ENCODE data around the gene PPP1R10. TPM values are rescaled to one million over a fixed set of nuclear protein-coding genes. Genes with fewer than 3 reads are reported as not detected.
"Not testable (repeated sequence)": the region's sequence is repeated elsewhere in the genome, so short reads cannot be mapped to it uniquely, and the experiment has no call there.

Gene PPP1R10
- 27.0 and 29.5 TPM in 2 replicates for total RNA-seq (2014; rRNA removed; shearing (Covaris generic))
- polyA plus RNA-seq (2015; cell fraction: cytosol; rRNA removed), result 16.5 and 17.4 TPM in 2 replicates
- 58.4 and 62.3 TPM in 2 replicates for polyA plus RNA-seq (2015; cell fraction: nucleus; rRNA removed)

DNA sequence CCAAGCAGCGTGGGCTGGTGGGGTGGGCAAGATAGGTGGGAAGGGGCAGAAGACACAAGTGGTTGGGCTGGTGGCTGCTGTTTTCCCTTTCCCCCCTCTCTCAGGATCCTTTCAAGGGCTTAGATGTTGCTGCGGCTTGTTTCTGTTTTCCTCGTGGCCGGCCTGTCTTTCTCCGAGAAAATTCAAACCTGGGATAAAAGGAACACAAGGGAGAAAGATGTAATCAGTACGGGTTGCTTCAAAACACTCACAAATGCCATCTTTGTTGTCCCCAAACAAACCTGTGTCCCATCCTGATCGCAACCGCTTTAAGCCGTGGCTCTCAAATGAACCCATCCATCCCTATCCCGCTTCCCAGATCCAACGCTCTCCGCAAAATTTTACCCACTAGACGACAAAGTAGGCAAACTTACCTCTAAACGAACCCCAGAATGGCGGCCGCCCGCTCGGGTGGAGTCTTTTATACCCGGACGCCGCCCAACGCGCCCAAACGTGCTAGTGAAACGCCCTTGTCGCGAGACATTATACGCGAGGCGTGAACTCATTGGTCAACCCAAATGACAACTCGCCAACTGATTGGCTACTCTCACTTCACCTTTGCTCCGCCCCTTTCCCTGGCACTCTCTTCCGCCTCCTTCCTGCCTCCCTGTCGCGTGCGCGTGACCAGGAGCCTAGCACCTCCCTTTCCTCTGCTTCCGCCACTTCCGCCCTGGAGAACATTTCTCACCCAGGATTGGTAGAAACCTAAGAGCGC lies at the start of gene PPP1R10:
Gene PPP1R10, minus strand, starts transcription at position 433 of the 754 bp plus-strand sequence. CDS start 7,299 bp downstream, outside the sequence.
- peak; percentile 100 for DNase-seq (ENCODE audit: low read depth)

GRCh38 chr6:30666300-30666699 lies 49.3 kb upstream of the PPP1R10 start:
- DNase-seq (ENCODE audit: low read depth), result peak; percentile 34

- no peak for DNase-seq (ENCODE audit: low read depth)
These were observed 48.1 kb upstream of the PPP1R10 start for GRCh38 chr6:30664994-30665767.

DNA sequence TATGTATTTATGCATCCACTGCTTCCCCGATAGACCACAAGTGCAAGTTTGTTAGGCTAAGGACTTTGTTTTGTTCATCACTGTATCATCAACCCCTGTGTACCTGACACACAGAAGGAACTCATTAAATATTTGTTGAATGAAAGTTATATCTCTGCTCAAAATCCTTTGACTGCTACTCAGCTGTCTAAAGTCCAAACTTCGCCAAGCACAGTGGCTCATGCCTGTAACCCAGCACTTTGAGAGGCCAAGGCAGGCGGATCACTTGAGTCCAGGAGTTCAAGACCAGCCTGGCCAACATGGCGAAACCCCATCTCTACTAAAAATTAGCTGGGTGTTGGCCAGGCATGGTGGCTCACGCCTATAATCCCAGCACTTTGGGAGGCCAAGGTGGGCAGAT lies 40.9 kb upstream of the PPP1R10 start:
- not testable (repeated sequence) for DNase-seq (ENCODE audit: low read depth)

- DNase-seq (ENCODE audit: low read depth), result no peak
These were observed 40.4 kb upstream of the PPP1R10 start for GRCh38 chr6:30657454-30657853.

- DNase-seq (ENCODE audit: low read depth), result no peak
These were observed 39.5 kb upstream of the PPP1R10 start for GRCh38 chr6:30656513-30656912.

- no peak for DNase-seq (ENCODE audit: low read depth)
These were observed 38.7 kb upstream of the PPP1R10 start for GRCh38 chr6:30655743-30656094.

DNA sequence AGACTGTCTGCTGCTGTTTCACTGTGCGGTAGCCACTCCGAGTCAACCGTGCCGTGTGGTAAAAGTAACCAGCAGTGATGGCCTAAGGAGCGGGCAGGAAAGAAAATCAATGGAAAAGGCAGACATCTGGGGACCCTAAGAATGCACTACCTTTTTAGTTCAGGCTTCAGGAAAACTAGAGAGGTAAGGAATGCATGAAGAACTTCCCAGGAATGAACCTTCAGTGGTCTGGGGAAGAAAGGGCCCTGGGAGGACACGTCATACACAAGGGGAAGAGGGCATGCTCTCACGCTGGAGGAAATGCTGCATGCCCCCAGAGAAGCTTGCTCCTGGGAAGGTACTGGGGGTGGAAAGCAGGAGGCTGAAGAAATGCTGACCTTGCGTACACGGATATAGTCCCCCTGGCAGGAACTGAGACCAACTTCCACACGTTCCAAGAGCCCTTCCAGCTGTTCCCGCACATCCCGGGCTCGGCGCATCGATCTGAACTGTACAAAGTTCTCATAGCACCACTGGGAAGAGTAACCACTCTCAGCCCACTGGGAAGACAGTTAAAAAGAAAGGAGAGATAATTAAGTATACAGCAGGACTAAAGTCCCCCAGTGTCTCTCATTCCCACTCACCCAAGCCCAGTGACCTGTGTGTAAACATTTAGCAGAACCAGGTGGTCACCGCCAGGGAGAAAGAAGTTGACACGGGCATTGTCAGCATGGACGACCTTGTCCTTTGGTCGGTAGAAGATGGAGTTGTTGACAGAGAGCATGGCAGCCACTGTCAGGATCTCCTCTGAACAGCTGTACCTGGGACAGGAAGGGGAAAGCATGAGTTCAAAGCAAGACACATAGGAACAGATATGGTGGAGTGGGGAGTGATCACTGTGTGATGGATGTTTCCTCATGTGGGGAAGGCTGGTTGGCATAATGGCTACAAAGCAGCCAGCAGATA lies 38.0 kb upstream of the PPP1R10 start:
- no peak for DNase-seq (ENCODE audit: low read depth)

DNA sequence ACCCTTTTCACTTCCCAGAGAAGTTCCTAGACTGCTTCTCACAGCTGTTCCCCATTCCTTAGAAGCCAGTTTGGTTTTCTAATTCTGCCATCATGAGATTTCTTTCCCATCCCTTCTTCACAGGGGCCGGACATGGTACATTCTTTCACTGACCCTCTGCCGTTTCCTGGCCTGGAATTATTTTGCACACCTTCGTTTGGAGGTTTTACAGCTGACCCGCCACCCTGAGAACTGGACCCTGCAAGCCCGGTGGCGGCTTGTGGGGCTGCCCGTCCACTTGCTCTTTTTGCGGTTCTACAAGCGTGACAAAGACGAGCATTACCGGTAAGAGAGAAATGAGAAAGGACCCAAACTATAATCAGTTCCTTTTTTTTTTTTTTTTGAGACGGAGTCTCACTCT lies 34.1 kb upstream of the PPP1R10 start:
- DNase-seq (ENCODE audit: low read depth), result no peak

- peak; percentile 67 for DNase-seq (ENCODE audit: low read depth)
These were observed 30.4 kb upstream of the PPP1R10 start for GRCh38 chr6:30647242-30648116.

DNA sequence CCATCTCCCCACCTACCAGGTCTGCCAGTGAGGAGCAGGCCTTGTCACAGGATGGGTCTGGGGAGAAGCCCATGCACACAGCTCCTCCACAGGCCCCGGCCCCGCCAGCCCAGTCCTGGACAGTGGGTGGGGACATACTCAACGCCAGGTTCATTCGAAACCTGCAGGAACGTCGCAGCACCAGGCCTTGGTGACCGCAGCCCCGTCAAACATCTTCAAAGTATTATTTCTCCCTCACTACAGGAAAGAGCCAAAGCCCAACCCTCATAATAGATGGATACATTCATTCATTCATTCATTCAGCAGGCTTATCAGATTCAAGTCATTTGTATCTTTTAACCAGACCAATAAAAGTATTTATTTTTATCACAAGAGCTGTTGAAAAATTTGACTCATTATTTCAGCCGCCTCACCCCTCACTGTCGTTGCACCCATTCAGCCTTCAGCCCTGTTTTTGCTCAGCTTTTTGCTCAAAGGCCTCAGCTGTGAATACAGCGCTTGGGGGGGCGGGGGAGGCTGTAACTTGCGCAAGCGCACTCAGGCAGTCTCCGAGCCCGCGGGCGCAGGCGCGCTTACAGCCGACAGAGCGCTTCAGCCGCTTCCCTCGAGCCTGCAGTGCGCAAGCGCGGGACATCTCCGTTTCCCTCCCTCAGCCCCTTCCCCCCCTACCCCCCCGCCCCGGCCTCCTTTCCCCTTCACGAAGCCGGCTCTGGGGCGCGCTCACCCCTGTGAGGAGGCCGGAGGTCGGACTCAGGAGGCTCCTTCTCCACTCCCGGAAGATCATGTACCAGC lies 29.6 kb upstream of the PPP1R10 start, which contains the start of gene C6orf136:
Gene C6orf136, plus strand, starts transcription at position 684 of the 792 bp plus-strand sequence. Its CDS starts 99 bp downstream, at position 783.
- peak; percentile 82 for DNase-seq (ENCODE audit: low read depth)

DNA sequence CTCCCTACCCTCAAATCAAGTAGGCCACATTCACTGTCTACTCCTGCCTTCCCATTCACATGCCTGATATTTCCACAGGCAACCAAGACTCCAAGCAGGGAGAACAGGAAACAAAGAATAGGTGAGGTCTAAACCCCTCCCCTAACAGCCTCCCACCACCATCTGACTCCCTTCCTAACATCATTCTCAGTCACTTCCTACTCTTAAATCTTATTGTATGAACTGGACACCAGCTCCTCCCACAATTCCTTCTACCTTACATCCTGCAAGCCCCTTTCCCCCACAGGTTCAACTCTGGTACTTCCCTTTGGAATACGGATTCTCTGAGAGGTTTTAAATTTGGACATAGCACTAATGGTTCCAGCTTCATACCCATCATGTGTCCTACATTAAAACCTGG lies 28.9 kb upstream of the PPP1R10 start:
- no peak for DNase-seq (ENCODE audit: low read depth)

DNA sequence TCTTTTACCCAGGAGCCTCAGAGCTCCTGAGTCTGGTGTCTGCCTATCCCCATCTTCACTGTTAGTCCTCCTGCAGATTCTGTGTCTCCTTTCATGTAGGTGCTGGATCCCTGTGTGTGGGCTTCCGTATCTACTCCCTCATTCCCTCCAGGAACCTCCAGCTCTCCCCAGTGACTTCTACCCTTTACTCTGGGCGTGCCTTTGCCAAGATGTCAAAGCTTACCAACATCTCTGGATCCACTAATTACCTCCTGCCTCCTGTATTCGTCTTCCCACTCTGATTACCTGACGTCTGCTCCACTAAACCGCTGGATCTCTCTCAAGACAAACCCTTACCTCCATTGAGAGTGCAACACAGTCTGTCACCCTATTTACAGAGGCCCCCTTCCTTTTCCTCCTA lies 27.7 kb upstream of the PPP1R10 start:
- no peak for DNase-seq (ENCODE audit: low read depth)

DNA sequence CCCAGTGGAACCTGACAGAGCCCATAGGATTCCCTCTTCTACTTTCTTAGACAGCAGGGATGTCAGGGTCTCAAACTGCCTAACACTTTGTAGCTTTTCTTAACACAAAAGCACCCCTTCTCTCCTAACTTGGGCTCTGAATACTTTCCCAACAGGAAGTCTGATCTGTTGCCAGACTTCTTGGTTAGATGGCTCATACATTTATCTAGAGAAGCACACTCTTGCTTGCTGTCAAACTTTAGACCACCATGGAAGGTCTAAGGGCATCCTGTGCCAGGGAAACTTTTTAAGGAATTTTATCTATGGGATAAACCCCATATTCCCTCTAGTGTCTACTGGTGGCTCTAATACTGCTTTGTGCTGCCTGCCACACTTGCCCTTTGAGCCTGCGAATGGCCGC lies 26.6 kb upstream of the PPP1R10 start:
- DNase-seq (ENCODE audit: low read depth), result no peak

- no peak for DNase-seq (ENCODE audit: low read depth)
These were observed 24.0 kb upstream of the PPP1R10 start for GRCh38 chr6:30641048-30641447.

DNA sequence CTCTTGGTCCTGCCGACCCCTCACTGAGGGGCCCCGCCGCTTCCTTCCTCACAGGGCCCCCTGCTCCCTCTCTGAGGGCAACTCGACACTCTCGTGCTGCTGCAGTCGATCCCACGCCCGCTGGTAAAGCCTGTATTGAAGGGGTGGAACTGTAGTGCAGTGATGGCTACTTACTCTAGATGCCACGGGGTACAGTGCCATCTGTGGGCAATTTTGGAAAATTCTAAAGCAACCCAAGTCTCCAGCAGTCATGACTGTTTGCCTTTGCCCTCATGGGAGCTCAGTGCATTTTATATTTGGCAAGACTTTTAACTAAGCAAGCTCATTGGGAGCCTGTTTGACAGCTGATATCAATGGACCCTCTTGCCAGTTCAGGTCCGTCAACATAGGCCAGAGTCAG lies 23.4 kb upstream of the PPP1R10 start:
- DNase-seq (ENCODE audit: low read depth), result no peak

DNA sequence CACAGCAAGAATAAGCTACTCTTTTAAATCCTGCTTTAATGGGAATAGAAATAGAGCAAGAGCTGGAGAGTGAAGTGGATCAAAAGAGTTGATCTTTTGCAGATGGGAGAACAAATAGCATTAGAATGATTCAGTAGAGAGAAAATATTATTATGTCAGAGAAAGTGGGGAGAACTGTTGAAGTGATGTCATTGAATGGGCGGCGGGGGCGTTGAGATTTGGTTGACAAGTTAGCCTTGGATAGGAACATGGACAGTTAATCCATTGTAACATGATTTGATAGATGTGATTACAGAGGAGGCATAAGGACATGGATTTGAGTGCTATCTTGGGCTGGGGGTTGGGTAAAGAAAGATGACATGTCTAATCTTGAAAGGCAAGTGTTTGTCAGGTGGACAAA lies 18.8 kb upstream of the PPP1R10 start:
- DNase-seq (ENCODE audit: low read depth), result no peak

DNA sequence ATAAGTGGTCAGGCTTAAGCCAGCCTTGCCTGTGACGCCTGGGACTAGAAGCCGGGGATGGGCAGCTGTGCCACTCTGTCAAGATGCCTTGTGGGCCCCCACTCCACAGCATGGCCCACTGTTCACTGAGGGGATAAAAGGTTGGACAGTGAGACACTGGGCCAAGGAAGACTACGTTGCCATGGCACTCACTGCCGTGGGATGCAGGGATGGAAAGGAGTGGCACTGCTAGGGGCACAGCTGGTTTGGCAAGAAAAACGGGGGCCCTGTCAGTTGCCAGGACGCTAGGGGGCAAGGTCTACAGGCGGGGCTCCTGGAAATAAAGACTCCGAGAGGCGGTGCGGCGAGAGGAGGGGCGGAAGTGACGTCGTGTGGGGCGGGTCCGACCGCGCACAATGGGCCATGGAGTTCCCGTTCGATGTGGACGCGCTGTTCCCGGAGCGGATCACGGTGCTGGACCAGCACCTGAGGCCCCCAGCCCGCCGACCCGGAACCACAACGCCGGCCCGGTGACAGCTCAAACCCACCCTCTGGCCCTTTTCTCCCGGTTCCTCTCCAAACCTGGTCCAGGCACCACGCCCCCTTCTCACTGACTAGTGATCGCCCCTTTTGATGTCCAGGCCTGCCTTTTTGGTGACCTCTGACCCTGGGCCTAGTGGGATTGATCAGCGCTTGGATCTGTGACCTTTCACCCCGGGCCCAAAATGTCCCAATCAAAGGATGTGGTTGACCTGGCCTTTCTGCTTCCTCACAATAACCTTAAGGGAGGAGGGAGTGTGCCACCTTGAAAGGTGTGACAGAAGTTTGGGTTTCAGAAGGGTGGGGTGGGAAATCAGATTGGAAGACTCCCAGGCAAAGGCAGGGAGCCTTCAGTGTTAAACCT lies 9.7 kb upstream of the PPP1R10 start, which contains the start of gene ATAT1:
Gene ATAT1, plus strand, starts transcription at position 391 of the 883 bp plus-strand sequence.
- DNase-seq (ENCODE audit: low read depth), result peak; percentile 81

Measured in HT1080 (cell line).